Measurements from ENCODE around the gene RGS4.

Gene RGS4

DNA sequence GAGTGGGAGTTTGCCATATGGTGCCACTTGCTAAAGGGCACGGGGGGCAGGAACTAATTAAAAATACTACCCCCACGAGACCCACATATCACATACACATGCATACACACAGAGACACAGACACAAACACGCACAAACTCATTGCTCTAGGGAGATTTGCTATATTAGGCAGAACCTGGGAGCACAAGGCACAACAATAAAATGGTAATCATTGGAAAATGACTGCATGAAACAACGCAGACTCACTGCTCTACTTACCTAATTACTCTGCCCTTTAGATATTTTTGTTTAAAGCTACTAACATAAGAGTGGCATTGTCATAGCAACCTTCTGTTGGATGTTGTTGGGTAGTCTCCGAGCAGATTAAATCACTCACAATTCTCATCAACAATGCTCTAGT lies 20.3 kb upstream of the RGS4 start:
- Histone ChIP-seq H3K27me3 (ENCODE audit: control insufficient read depth in 2 of 2, insufficient read depth in 2 of 2, low read length in 2 of 2) (peaks cover 0 to 3% of the 10 kb centered on the region in 2 donors), H3K36me3 (ENCODE audit: control insufficient read depth in 2 of 2, insufficient read depth in 2 of 2, low read length in 2 of 2) (no peaks in the 10 kb centered on the region), H3K9ac (ENCODE audit: low read depth in 1 of 2, low read length in 2 of 2) (no peak overlapping the region), H3K4me1 (ENCODE audit: control insufficient read depth in 2 of 2, insufficient read depth in 2 of 2, low read length in 2 of 2) (no peaks in the 10 kb centered on the region), H3K9me3 (ENCODE audit: control insufficient read depth in 2 of 2, low read length in 2 of 2) (no peaks in the 10 kb centered on the region), H3K27ac (ENCODE audit: low read depth in 2 of 2, low read length in 2 of 2) (no peak overlapping the region), H3K4me3 (ENCODE audit: low read length in 2 of 2) (no peak overlapping the region)

DNA sequence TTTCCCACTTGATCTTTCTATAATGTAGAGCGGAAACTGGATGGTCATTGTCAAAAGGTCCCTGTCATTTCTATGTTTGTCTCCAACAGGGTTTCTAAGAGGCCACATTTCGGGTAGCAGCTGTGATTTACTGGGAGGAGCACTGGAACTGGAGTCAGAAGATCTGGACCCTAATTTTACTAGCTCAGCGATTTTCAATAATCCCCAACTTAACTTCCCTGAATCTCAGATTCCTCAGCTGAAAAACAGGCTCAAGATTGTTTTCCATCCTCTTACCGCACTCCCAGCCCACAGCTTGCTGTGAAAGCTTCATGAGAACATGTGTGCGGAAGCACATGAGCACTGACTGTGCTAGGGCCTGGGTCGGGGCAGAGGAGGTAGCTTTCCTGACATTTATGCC lies 19.9 kb upstream of the RGS4 start:
- H3K4me3 ChIP-seq (ENCODE audit: low read length in 2 of 2) = no peak overlapping the region
- no peaks in the 10 kb centered on the region for H3K9me3 ChIP-seq (ENCODE audit: control insufficient read depth in 2 of 2, low read length in 2 of 2)
- H3K9ac ChIP-seq (ENCODE audit: low read depth in 1 of 2, low read length in 2 of 2) = no peak overlapping the region
- H3K27me3 ChIP-seq (ENCODE audit: control insufficient read depth in 2 of 2, insufficient read depth in 2 of 2, low read length in 2 of 2) = peaks cover 0 to 3% of the 10 kb centered on the region in 2 donors
- no peak overlapping the region for H3K27ac ChIP-seq (ENCODE audit: low read depth in 2 of 2, low read length in 2 of 2)
- no peaks in the 10 kb centered on the region for H3K36me3 ChIP-seq (ENCODE audit: control insufficient read depth in 2 of 2, insufficient read depth in 2 of 2, low read length in 2 of 2)
- H3K4me1 ChIP-seq (ENCODE audit: control insufficient read depth in 2 of 2, insufficient read depth in 2 of 2, low read length in 2 of 2) = no peaks in the 10 kb centered on the region

DNA sequence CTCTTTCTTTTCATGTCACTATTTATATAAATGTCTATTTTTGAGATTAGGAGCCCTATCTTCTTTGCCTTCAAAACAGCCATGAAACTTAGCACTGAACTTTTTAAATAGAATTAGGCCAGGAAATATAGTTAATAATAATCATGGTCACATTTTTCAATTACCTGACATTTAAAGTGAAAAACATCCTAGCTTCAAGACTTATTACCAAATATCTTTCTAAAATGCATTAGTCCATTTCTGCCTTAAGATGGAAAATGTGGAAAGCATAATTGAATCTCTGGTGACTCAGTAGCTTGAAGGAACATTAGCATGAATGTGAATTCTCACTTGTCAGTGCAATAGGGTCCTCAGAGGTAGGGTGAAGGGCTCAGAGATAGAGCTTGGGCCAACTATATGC lies 18.7 kb upstream of the RGS4 start:
- Histone ChIP-seq H3K36me3 (ENCODE audit: control insufficient read depth in 2 of 2, insufficient read depth in 2 of 2, low read length in 2 of 2) (no peaks in the 10 kb centered on the region), H3K4me3 (ENCODE audit: low read length in 2 of 2) (no peak overlapping the region), H3K27ac (ENCODE audit: low read depth in 2 of 2, low read length in 2 of 2) (no peak overlapping the region), H3K9me3 (ENCODE audit: control insufficient read depth in 2 of 2, low read length in 2 of 2) (no peaks in the 10 kb centered on the region), H3K27me3 (ENCODE audit: control insufficient read depth in 2 of 2, insufficient read depth in 2 of 2, low read length in 2 of 2) (peaks cover 0 to 3% of the 10 kb centered on the region in 2 donors), H3K9ac (ENCODE audit: low read depth in 1 of 2, low read length in 2 of 2) (no peak overlapping the region), H3K4me1 (ENCODE audit: control insufficient read depth in 2 of 2, insufficient read depth in 2 of 2, low read length in 2 of 2) (no peaks in the 10 kb centered on the region)

DNA sequence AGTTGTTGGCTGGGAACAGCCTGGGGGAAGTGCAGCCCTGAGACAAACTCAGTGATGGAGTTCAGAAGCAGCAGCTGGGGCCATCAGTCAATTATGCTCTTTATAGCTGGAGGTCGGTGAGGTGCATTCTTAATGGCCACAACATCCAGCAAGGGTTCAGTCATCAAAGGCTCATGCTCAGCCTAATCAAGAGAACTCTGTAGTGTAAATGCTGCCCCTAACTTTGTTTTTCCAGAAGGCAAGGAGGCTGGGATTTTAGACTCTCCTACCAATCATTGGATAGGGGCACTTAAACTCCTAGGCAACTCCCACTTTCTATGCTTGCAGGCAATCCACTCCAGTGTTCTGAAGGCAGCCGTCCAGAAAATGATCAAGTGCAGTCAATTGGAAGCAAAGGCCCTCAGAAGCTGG lies 15.0 kb upstream of the RGS4 start:
- Histone ChIP-seq H3K4me1 (ENCODE audit: control insufficient read depth in 2 of 2, insufficient read depth in 2 of 2, low read length in 2 of 2) (no peaks in the 10 kb centered on the region), H3K4me3 (ENCODE audit: low read length in 2 of 2) (no peak overlapping the region), H3K27ac (ENCODE audit: low read depth in 2 of 2, low read length in 2 of 2) (no peak overlapping the region), H3K9me3 (ENCODE audit: control insufficient read depth in 2 of 2, low read length in 2 of 2) (no peaks in the 10 kb centered on the region), H3K27me3 (ENCODE audit: control insufficient read depth in 2 of 2, insufficient read depth in 2 of 2, low read length in 2 of 2) (no peaks in the 10 kb centered on the region), H3K36me3 (ENCODE audit: control insufficient read depth in 2 of 2, insufficient read depth in 2 of 2, low read length in 2 of 2) (no peaks in the 10 kb centered on the region), H3K9ac (ENCODE audit: low read depth in 1 of 2, low read length in 2 of 2) (no peak overlapping the region)

DNA sequence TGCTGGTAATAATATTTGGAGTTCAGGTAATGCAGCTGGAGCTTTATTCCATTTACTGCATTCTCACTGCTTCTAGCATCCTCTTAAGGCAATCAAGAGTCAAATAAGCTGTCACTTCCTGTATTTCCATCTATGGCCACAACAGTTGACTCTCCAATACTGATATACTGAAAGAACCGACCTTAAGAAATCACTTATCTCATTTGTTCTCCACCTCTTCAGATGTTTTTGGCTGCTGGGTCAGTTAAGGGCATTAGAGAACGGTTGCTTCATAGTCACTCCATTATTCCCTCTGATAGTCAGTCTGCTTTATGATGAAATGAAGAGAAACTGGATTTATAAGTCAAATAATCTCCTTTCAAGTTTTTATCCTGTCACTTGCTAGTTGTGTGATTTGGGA lies 14.2 kb upstream of the RGS4 start:
- Histone ChIP-seq H3K4me1 (ENCODE audit: control insufficient read depth in 2 of 2, insufficient read depth in 2 of 2, low read length in 2 of 2) (no peaks in the 10 kb centered on the region), H3K36me3 (ENCODE audit: control insufficient read depth in 2 of 2, insufficient read depth in 2 of 2, low read length in 2 of 2) (no peaks in the 10 kb centered on the region), H3K9ac (ENCODE audit: low read depth in 1 of 2, low read length in 2 of 2) (no peak overlapping the region), H3K9me3 (ENCODE audit: control insufficient read depth in 2 of 2, low read length in 2 of 2) (no peaks in the 10 kb centered on the region), H3K4me3 (ENCODE audit: low read length in 2 of 2) (no peak overlapping the region), H3K27me3 (ENCODE audit: control insufficient read depth in 2 of 2, insufficient read depth in 2 of 2, low read length in 2 of 2) (no peaks in the 10 kb centered on the region), H3K27ac (ENCODE audit: low read depth in 2 of 2, low read length in 2 of 2) (no peak overlapping the region)

DNA sequence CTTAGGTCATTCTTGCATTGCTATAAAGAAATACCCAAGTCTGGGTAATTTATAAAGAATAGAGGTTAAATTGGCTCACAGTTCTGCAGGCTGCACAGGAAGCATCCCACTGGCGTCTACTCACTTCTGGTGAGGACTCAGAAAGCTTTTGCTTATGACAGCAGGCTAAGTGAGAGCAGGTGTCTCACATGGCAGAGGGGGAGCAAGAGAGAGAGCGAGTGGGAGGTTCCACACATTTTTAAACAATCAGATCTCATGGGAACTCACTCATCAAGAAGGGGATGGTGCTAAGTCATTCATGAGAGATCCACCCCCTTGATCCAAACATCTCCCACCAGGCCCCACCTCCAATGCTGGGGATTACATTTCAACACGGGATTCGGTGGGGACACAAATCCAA lies 13.6 kb upstream of the RGS4 start:
- H3K27me3 ChIP-seq (ENCODE audit: control insufficient read depth in 2 of 2, insufficient read depth in 2 of 2, low read length in 2 of 2) = no peaks in the 10 kb centered on the region
- no peak overlapping the region for H3K4me3 ChIP-seq (ENCODE audit: low read length in 2 of 2)
- no peak overlapping the region for H3K27ac ChIP-seq (ENCODE audit: low read depth in 2 of 2, low read length in 2 of 2)
- H3K36me3 ChIP-seq (ENCODE audit: control insufficient read depth in 2 of 2, insufficient read depth in 2 of 2, low read length in 2 of 2) = no peaks in the 10 kb centered on the region
- no peaks in the 10 kb centered on the region for H3K9me3 ChIP-seq (ENCODE audit: control insufficient read depth in 2 of 2, low read length in 2 of 2)
- H3K9ac ChIP-seq (ENCODE audit: low read depth in 1 of 2, low read length in 2 of 2) = no peak overlapping the region
- no peaks in the 10 kb centered on the region for H3K4me1 ChIP-seq (ENCODE audit: control insufficient read depth in 2 of 2, insufficient read depth in 2 of 2, low read length in 2 of 2)

DNA sequence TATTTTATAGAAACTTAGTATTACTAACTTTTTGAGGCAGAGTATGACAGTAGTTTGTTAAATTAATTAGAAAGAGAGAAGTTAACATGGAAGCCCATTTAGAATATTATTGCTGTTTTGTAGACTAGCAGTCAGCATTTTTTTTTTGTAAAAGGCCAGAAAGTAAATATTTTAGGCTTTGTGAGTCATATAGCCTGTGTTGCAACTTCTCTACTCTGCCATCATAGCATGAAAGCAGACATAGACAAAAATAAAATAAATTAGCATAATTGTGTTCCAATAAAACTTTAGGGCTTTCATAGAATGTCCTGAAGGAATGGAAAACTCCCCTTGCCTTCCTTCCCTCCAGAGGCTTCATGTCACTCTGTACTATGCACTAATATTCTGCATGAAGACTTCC lies 12.3 kb upstream of the RGS4 start:
- Histone ChIP-seq H3K27ac (ENCODE audit: low read depth in 2 of 2, low read length in 2 of 2) (no peak overlapping the region), H3K4me1 (ENCODE audit: control insufficient read depth in 2 of 2, insufficient read depth in 2 of 2, low read length in 2 of 2) (no peaks in the 10 kb centered on the region), H3K9ac (ENCODE audit: low read depth in 1 of 2, low read length in 2 of 2) (no peak overlapping the region), H3K36me3 (ENCODE audit: control insufficient read depth in 2 of 2, insufficient read depth in 2 of 2, low read length in 2 of 2) (no peaks in the 10 kb centered on the region), H3K9me3 (ENCODE audit: control insufficient read depth in 2 of 2, low read length in 2 of 2) (no peaks in the 10 kb centered on the region), H3K4me3 (ENCODE audit: low read length in 2 of 2) (no peak overlapping the region), H3K27me3 (ENCODE audit: control insufficient read depth in 2 of 2, insufficient read depth in 2 of 2, low read length in 2 of 2) (no peaks in the 10 kb centered on the region)

DNA sequence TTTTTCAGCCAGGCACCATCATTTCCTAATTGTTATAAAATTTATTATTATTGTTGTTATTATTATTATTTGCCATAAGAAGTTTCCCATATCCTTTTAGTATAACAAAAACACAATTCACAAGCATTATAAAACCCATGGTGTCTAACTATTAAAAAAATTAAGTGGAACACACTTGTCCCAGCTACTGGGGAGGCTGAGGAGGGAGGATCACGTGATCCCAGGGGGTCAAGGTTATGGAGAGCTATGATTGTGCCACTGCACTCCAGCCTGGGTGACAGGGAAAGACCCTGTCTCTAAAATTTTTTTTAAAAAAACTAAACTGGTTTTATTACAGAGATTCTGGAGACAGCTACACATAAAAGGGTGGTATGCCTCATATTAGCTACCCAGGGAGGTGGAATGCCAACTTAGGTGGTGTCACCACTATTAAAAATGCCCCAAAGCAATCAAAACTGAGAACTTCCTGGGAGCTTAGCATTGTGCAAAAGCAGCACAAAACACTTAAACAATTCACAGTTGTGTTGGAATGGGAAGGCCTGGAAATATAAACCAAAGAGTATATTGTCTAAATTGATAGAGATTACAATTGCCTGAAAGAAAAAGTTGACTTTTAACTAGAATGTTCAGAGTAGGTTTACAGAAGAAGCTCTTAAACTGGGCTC lies 8.7 kb upstream of the RGS4 start:
- no peaks in the 10 kb centered on the region for H3K36me3 ChIP-seq (ENCODE audit: control insufficient read depth in 2 of 2, insufficient read depth in 2 of 2, low read length in 2 of 2)
- no peaks in the 10 kb centered on the region for H3K9me3 ChIP-seq (ENCODE audit: control insufficient read depth in 2 of 2, low read length in 2 of 2)
- H3K9ac ChIP-seq (ENCODE audit: low read depth in 1 of 2, low read length in 2 of 2) = no peak overlapping the region
- no peaks in the 10 kb centered on the region for H3K4me1 ChIP-seq (ENCODE audit: control insufficient read depth in 2 of 2, insufficient read depth in 2 of 2, low read length in 2 of 2)
- no peak overlapping the region for H3K27ac ChIP-seq (ENCODE audit: low read depth in 2 of 2, low read length in 2 of 2)
- no peak overlapping the region for H3K4me3 ChIP-seq (ENCODE audit: low read length in 2 of 2)
- no peaks in the 10 kb centered on the region for H3K27me3 ChIP-seq (ENCODE audit: control insufficient read depth in 2 of 2, insufficient read depth in 2 of 2, low read length in 2 of 2)

DNA sequence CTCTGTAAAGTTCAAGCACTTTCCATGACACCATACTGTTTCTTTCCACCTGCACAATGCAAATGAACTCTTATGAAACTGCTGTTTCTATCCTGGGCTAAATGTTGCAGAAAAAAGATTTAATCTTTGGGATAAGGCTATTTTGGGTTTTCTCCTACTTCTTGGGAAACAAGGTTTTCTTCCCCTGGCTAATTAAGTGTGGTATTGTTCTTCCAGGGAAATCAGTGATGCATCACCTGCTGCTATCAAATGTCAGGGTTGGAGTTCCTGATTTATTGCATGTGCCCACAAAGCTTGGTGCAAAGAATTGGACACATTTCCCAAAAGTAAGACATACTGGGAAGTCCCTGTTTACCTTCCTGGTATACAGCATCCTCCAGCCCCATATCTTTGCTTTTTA lies 6.0 kb upstream of the RGS4 start:
- H3K4me1 ChIP-seq (ENCODE audit: control insufficient read depth in 2 of 2, insufficient read depth in 2 of 2, low read length in 2 of 2) = no peaks in the 10 kb centered on the region
- no peaks in the 10 kb centered on the region for H3K9me3 ChIP-seq (ENCODE audit: control insufficient read depth in 2 of 2, low read length in 2 of 2)
- H3K36me3 ChIP-seq (ENCODE audit: control insufficient read depth in 2 of 2, insufficient read depth in 2 of 2, low read length in 2 of 2) = no peaks in the 10 kb centered on the region
- H3K9ac ChIP-seq (ENCODE audit: low read depth in 1 of 2, low read length in 2 of 2) = no peak overlapping the region
- H3K27ac ChIP-seq (ENCODE audit: low read depth in 2 of 2, low read length in 2 of 2) = no peak overlapping the region
- no peaks in the 10 kb centered on the region for H3K27me3 ChIP-seq (ENCODE audit: control insufficient read depth in 2 of 2, insufficient read depth in 2 of 2, low read length in 2 of 2)
- no peak overlapping the region for H3K4me3 ChIP-seq (ENCODE audit: low read length in 2 of 2)

DNA sequence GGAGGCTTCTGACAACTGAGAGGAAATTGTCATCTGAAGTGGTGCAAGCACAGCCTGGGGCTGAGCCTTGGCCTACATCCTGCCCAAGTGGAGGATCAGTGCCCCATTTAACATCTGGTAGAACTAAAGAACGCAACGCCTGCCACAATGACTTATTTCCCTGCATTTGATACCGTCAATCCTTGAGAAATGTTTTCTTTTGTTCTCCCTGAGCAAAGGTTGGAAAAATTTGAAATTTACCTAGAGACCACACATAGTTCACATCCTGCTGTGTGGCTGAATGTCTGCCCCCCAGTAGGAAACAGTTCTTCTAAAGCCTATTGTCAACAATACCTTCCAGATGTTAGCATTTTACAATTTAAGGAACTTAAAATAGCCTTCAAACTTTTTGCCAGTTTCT lies 5.6 kb upstream of the RGS4 start:
- Histone ChIP-seq H3K4me3 (ENCODE audit: low read length in 2 of 2) (no peak overlapping the region), H3K27me3 (ENCODE audit: control insufficient read depth in 2 of 2, insufficient read depth in 2 of 2, low read length in 2 of 2) (no peaks in the 10 kb centered on the region), H3K4me1 (ENCODE audit: control insufficient read depth in 2 of 2, insufficient read depth in 2 of 2, low read length in 2 of 2) (no peaks in the 10 kb centered on the region), H3K9ac (ENCODE audit: low read depth in 1 of 2, low read length in 2 of 2) (no peak overlapping the region), H3K9me3 (ENCODE audit: control insufficient read depth in 2 of 2, low read length in 2 of 2) (no peaks in the 10 kb centered on the region), H3K36me3 (ENCODE audit: control insufficient read depth in 2 of 2, insufficient read depth in 2 of 2, low read length in 2 of 2) (no peaks in the 10 kb centered on the region), H3K27ac (ENCODE audit: low read depth in 2 of 2, low read length in 2 of 2) (no peak overlapping the region)

DNA sequence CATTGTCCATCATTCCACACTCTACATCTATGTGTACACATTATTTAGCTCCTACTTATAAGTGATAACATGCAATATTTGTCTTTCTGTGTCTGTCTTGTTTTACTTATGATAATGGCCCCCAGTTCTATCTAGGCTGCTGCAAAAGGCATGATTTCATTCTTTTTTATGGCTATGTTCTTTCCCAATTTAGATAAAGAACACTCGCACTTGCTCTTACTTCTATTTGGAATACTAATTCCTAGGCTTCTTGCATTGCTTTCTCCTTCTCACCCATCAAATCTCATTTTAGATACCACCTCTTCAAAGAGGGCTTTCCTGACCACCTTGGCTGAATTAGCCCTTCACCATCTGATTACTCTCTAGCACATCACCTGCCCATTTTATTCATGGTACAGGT lies 3.0 kb upstream of the RGS4 start:
- H3K27ac ChIP-seq (ENCODE audit: low read depth in 2 of 2, low read length in 2 of 2) = no peak overlapping the region

More for the DNA sequence above, 3.0 kb upstream of the RGS4 start:
- H3K36me3 ChIP-seq (ENCODE audit: control insufficient read depth in 2 of 2, insufficient read depth in 2 of 2, low read length in 2 of 2) = no peaks in the 10 kb centered on the region
- no peak overlapping the region for H3K9ac ChIP-seq (ENCODE audit: low read depth in 1 of 2, low read length in 2 of 2)
- no peaks in the 10 kb centered on the region for H3K4me1 ChIP-seq (ENCODE audit: control insufficient read depth in 2 of 2, insufficient read depth in 2 of 2, low read length in 2 of 2)
- no peak overlapping the region for H3K4me3 ChIP-seq (ENCODE audit: low read length in 2 of 2)
- H3K27me3 ChIP-seq (ENCODE audit: control insufficient read depth in 2 of 2, insufficient read depth in 2 of 2, low read length in 2 of 2) = peaks cover 0 to 6% of the 10 kb centered on the region in 2 donors
- no peaks in the 10 kb centered on the region for H3K9me3 ChIP-seq (ENCODE audit: control insufficient read depth in 2 of 2, low read length in 2 of 2)

All from mucosa of rectum (tissue), 2 donors.